ENCODE data around the gene GUCD1. TPM values are rescaled to one million over a fixed set of nuclear protein-coding genes. Genes with fewer than 3 reads are reported as not detected.

Gene GUCD1
- total and polyA plus RNA-seq, 12 donors: 97.0 to 273 (median 168) TPM

- TF ChIP-seq, protein P1, sequence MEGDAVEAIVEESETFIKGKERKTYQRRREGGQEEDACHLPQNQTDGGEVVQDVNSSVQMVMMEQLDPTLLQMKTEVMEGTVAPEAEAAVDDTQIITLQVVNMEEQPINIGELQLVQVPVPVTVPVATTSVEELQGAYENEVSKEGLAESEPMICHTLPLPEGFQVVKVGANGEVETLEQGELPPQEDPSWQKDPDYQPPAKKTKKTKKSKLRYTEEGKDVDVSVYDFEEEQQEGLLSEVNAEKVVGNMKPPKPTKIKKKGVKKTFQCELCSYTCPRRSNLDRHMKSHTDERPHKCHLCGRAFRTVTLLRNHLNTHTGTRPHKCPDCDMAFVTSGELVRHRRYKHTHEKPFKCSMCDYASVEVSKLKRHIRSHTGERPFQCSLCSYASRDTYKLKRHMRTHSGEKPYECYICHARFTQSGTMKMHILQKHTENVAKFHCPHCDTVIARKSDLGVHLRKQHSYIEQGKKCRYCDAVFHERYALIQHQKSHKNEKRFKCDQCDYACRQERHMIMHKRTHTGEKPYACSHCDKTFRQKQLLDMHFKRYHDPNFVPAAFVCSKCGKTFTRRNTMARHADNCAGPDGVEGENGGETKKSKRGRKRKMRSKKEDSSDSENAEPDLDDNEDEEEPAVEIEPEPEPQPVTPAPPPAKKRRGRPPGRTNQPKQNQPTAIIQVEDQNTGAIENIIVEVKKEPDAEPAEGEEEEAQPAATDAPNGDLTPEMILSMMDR (IDR thresholded peaks at IDR 0.05): no peak
- H3K27me3 ChIP-seq: no peaks in the 10 kb centered on the region
- no peak overlapping the region for H3K27ac ChIP-seq
- ATAC-seq (no peak), DNase-seq (no peak)
- intact Hi-C loops (cut with DNase I): no loop called here
- WGBS, 2 donors: 80 to 81% methylated on average over 8 of the region's 8 CpGs
- peaks cover 0 to 45% (median 0%) of the 10 kb centered on the region in 9 donors for H3K36me3 ChIP-seq
- no peak overlapping the region for H3K4me3 ChIP-seq
- H3K4me1 ChIP-seq: peaks cover 0 to 30% (median 12%) of the 10 kb centered on the region in 9 donors
- no peaks in the 10 kb centered on the region for H3K9me3 ChIP-seq
These were observed 33.0 kb upstream of the GUCD1 start for GRCh38 chr22:24587948-24588347.

DNA sequence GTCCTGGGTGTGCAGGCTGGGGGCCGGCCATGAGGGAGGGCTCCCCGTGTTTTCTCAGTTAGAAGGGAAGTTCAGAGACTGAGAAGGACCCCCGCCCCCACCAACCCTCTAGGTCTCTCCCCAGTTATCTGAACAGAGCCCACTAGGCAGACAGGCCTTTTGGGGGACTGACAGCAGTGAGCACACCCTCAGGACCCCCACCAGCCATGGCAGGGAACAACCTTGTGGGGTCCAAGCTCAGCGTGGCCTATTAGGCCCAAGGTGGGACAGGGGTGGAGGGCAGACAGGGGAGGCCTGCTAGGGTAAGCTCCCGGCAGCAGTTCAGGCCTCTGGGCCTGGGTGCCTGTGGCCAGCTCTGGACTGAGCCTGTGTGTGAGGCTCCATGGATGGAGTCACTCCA lies 32.3 kb upstream of the GUCD1 start:
- Histone ChIP-seq H3K27me3 (no peaks in the 10 kb centered on the region), H3K36me3 (peaks cover 0 to 45% (median 0%) of the 10 kb centered on the region in 9 donors), H3K9me3 (no peaks in the 10 kb centered on the region), H3K4me1 (peaks cover 0 to 27% (median 14%) of the 10 kb centered on the region in 9 donors), H3K4me3 (no peak overlapping the region), H3K27ac (no peak overlapping the region)
- intact Hi-C loops (cut with DNase I): no loop called here
- TF ChIP-seq, protein P1 (IDR thresholded peaks at IDR 0.05): no peak
- WGBS, 2 donors: 79 to 85% methylated on average over 5 of the region's 5 CpGs
- ATAC-seq (no peak), DNase-seq (no peak)

GRCh38 chr22:24585927-24586546 lies 31.1 kb upstream of the GUCD1 start:
- H3K36me3 ChIP-seq: peaks cover 0 to 45% (median 0%) of the 10 kb centered on the region in 9 donors
- 95 to 96% methylated on average over 24 of the region's 24 CpGs for WGBS, 2 donors

DNA sequence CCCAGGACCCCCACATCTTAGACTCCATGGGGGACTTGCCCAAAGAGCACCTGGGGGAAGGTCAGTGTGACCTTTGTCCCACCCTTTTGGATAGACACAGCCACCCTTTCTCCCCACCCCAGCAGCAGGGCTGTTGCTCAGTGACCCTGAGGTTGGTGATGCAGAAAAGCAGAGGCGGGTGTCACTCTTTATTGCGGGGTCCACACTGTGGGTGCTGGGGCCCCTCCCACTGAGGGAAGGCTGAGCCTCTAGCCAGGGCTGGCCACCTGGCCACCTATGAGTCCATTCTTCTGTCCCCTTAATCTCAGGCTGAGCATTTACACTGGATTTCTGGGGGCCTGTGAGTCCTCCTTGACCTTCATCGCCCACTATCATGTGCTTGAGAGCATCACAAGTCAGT lies 30.5 kb upstream of the GUCD1 start:
- Histone ChIP-seq H3K4me1 (peaks cover 0 to 19% (median 12%) of the 10 kb centered on the region in 9 donors), H3K27ac (no peak overlapping the region), H3K27me3 (no peaks in the 10 kb centered on the region), H3K4me3 (no peak overlapping the region), H3K9me3 (no peaks in the 10 kb centered on the region), H3K36me3 (peaks cover 0 to 45% (median 0%) of the 10 kb centered on the region in 9 donors)
- DNase-seq: no peak
- TF ChIP-seq, protein P1 (IDR thresholded peaks at IDR 0.05): no peak
- 93 to 98% methylated on average over 3 of the region's 3 CpGs for WGBS, 2 donors
- intact Hi-C loops (cut with DNase I): no loop called here
- ATAC-seq: no peak

More at GRCh38 chr22:24585927-24586546, 31.1 kb upstream of the GUCD1 start:
- H3K9me3 ChIP-seq: no peaks in the 10 kb centered on the region
- intact Hi-C loops (cut with DNase I): no loop called here
- ATAC-seq: no peak
- H3K4me3 ChIP-seq: no peak overlapping the region
- H3K27me3 ChIP-seq: no peaks in the 10 kb centered on the region
- no peak overlapping the region for H3K27ac ChIP-seq
- DNase-seq: no peak
- TF ChIP-seq, protein P1 (IDR thresholded peaks at IDR 0.05): no peak
- peaks cover 0 to 19% (median 12%) of the 10 kb centered on the region in 9 donors for H3K4me1 ChIP-seq

Measured in heart right ventricle (tissue), 16 donors.